Activated naive CD8-positive, alpha-beta T cell (primary cell): ENCODE measurements around the gene TRIO.

ENCODE experiments used
- H3K27ac Mint-ChIP-seq: one replicate; pipeline ENCODE4 v1.8.0; 2021; ENCODE audit warnings: mixed read lengths
- H3K27me3 Mint-ChIP-seq: one replicate; pipeline ENCODE4 v1.8.0; 2021; ENCODE audit warnings: mixed read lengths
- H3K36me3 Mint-ChIP-seq: one replicate; pipeline ENCODE4 v1.8.0; 2021; ENCODE audit warnings: mixed read lengths
- H3K4me1 Mint-ChIP-seq: one replicate; pipeline ENCODE4 v1.8.0; 2021; ENCODE audit warnings: low read depth, mixed read lengths
- H3K4me3 Mint-ChIP-seq: one replicate; pipeline ENCODE4 v1.8.0; 2021; ENCODE audit warnings: mild to moderate bottlenecking, mixed read lengths
- H3K9me3 Mint-ChIP-seq: one replicate; pipeline ENCODE4 v1.8.0; 2021; ENCODE audit warnings: low read depth, mixed read lengths

Gene TRIO

DNA sequence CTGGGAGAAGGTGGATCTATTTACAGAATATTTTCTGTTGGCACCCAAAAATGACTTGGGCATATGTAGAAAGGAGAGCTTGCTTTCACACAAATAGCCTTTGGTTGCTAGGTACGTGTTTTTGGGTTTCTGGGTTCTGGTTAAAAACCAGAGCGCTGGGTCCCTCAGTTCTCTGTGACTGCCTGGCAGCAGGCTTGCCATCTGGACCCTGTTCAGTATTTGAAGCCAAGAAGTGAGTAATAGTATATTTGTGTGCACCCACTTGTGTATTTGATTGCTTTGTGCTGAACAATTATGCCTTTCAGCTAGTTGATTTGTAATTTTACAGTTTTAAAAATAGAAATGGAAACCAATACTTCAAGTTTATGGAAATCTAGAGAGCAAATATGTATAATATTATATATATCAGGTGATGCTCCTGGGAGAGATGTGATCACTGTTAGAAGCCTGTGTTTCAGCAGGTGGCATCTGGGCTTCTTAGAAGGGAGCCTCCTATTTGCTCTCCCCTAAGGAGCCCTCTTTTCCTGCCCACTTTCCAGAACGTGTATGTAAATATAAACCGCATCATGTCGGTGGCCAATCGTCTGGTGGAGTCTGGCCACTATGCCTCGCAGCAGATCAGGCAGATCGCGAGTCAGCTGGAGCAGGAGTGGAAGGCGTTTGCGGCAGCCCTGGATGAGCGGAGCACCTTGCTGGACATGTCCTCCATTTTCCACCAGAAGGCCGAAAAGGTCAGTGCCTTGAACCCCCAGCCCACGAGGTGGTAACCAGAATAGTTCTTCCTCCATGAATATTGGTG lies 153.6 kb downstream of the TRIO start:
- H3K36me3 Mint-ChIP-seq = no peaks in the 10 kb centered on the region
- H3K27ac Mint-ChIP-seq = no peak overlapping the region
- H3K4me3 Mint-ChIP-seq = no peak overlapping the region
- no peaks in the 10 kb centered on the region for H3K27me3 Mint-ChIP-seq
- H3K9me3 Mint-ChIP-seq = no peaks in the 10 kb centered on the region
- H3K4me1 Mint-ChIP-seq = no peaks in the 10 kb centered on the region

GRCh38 chr5:14297697-14298096 lies 154.6 kb downstream of the TRIO start:
- H3K9me3 Mint-ChIP-seq = no peaks in the 10 kb centered on the region
- no peak overlapping the region for H3K4me3 Mint-ChIP-seq
- no peaks in the 10 kb centered on the region for H3K36me3 Mint-ChIP-seq
- H3K27me3 Mint-ChIP-seq = peaks cover 2% of the 10 kb centered on the region
- no peak overlapping the region for H3K27ac Mint-ChIP-seq
- H3K4me1 Mint-ChIP-seq = no peaks in the 10 kb centered on the region

- no peaks in the 10 kb centered on the region for H3K4me1 Mint-ChIP-seq
- no peaks in the 10 kb centered on the region for H3K9me3 Mint-ChIP-seq
- peaks cover 3% of the 10 kb centered on the region for H3K27me3 Mint-ChIP-seq
- no peak overlapping the region for H3K4me3 Mint-ChIP-seq
- H3K36me3 Mint-ChIP-seq = no peaks in the 10 kb centered on the region
- H3K27ac Mint-ChIP-seq = no peak overlapping the region
Measured at GRCh38 chr5:14298126-14298847, 155.1 kb downstream of the TRIO start.

DNA sequence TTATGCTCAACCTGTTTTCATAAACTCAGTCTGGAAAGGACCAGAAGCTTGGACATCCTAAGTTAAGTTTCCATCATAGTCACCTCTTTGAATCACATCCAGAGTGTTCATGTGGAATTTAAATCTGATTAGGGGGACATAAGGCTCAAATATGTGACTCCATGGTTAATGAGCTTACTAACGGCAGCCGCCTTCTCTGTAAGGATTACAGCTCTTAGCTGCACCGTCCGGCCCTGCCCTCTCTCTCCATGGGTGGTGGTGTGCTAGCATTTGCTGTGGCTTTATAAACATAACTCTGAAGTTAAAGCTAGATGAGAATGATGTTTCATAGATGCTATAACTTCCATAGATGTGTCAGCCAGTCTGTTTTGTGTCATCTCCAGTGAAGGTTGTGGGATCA lies 156.5 kb downstream of the TRIO start:
- H3K9me3 Mint-ChIP-seq = no peaks in the 10 kb centered on the region
- H3K4me1 Mint-ChIP-seq = no peaks in the 10 kb centered on the region

DNA sequence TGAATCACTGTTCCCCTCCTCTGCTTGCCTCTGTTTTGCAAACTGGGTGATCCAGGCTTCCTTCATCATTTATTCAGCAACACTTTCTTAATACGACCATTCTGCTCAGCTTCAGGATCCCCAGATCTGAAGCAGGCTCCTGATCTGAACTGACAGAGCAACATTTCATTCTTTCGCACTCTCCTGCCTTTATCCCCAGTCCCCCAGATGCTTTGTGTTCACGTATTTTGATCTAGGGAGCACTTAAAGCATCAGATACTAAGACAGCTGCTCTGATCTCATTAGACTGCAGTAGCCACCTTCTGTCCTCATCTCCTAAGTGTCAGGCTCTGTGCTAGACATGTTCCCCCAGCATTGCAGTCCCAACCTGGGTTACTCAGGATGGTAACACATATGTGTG lies 158.0 kb downstream of the TRIO start:
- no peaks in the 10 kb centered on the region for H3K4me1 Mint-ChIP-seq
- H3K27ac Mint-ChIP-seq = no peak overlapping the region
- no peak overlapping the region for H3K4me3 Mint-ChIP-seq
- peaks cover 3% of the 10 kb centered on the region for H3K27me3 Mint-ChIP-seq
- H3K9me3 Mint-ChIP-seq = no peaks in the 10 kb centered on the region
- no peaks in the 10 kb centered on the region for H3K36me3 Mint-ChIP-seq

More for the DNA sequence above, 156.5 kb downstream of the TRIO start:
- no peak overlapping the region for H3K4me3 Mint-ChIP-seq
- peaks cover 3% of the 10 kb centered on the region for H3K27me3 Mint-ChIP-seq
- H3K27ac Mint-ChIP-seq = no peak overlapping the region
- no peaks in the 10 kb centered on the region for H3K36me3 Mint-ChIP-seq

GRCh38 chr5:14302330-14302729 lies 159.2 kb downstream of the TRIO start:
- Mint-ChIP-seq H3K4me1 (no peaks in the 10 kb centered on the region), H3K27me3 (peaks cover 3% of the 10 kb centered on the region), H3K36me3 (no peaks in the 10 kb centered on the region), H3K27ac (no peak overlapping the region), H3K4me3 (no peak overlapping the region), H3K9me3 (no peaks in the 10 kb centered on the region)

DNA sequence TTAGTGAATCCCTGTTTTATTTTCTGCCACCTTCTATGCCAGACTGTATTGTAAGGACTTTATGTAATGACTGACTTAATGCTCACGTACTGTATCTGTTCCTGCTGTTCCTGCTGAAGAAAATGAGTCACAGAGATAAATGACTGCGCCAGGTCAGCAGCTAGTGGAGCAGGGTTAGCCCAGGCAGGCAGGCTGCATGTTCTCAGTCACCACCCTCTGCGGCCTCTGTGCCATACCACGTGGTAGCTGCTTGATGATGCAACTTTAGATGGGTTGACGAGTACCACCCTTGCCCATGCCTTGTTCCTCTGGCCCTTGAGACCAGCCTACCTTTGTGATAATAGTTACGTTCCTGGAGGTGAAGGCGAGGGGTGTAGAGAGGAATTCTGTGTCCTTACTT lies 161.9 kb downstream of the TRIO start:
- H3K9me3 Mint-ChIP-seq = peaks cover 5% of the 10 kb centered on the region
- H3K27me3 Mint-ChIP-seq = peaks cover 3% of the 10 kb centered on the region
- no peaks in the 10 kb centered on the region for H3K4me1 Mint-ChIP-seq
- H3K36me3 Mint-ChIP-seq = no peaks in the 10 kb centered on the region
- no peak overlapping the region for H3K27ac Mint-ChIP-seq
- no peak overlapping the region for H3K4me3 Mint-ChIP-seq

DNA sequence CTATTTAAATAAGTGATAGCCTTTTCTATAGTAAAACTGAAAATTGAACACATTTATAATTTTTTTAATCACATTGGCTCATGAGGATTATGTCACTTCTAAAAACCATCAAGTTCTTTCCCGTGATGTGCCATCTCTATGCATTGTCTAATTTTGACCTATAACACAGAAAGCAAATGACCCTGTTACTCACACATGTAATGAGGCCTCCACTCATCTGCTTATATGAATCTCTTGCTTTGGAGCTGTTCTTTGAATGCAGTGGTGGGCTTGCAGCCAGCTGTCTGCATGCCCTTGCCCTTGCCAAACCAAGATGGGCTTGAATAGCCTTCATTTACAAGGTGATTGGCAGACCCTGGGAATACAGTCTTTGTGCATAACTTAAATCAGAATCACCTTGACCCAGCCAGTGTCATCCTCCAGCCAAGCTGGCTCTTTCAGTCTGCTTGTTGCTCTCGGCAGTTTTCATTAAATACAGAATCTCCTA lies 163.2 kb downstream of the TRIO start:
- Mint-ChIP-seq H3K9me3 (peaks cover 5% of the 10 kb centered on the region), H3K27ac (no peak overlapping the region), H3K27me3 (peaks cover 3% of the 10 kb centered on the region), H3K4me1 (no peaks in the 10 kb centered on the region), H3K36me3 (no peaks in the 10 kb centered on the region), H3K4me3 (no peak overlapping the region)

DNA sequence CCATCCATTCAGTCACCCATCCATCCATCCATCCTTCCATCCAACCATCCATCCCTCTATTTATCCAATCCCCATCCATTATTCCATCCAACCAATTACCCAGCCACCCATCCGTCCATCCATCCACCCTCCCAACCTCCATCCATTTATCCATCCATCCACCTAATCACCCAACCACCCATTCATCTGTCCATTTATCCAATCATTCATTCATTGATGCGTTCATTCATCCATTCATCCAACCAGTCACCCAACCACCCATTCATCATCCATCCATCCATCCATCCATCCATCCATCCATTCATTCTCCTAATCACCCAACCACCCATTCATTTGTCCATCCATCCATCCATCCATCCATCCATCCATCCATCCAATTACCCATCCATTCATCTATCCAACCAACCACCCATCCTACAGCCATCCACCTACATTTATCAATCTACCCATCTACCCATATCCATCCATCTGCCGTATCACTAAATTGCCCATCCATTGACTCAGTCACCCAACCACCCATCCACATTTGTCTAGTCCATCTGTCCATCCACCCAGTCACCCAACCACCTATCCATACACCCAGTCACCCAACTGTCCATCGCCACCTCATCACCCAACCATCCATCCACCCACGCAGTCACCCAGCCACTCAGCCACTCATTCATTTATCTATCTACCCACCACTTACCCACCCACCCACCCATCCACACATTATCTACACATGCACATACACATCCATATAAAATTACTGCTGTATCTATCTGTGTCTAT lies 165.4 kb downstream of the TRIO start:
- Mint-ChIP-seq H3K27me3 (no peaks in the 10 kb centered on the region), H3K36me3 (no peaks in the 10 kb centered on the region), H3K9me3 (peaks cover 5% of the 10 kb centered on the region), H3K4me3 (no peak overlapping the region), H3K27ac (no peak overlapping the region), H3K4me1 (no peaks in the 10 kb centered on the region)

DNA sequence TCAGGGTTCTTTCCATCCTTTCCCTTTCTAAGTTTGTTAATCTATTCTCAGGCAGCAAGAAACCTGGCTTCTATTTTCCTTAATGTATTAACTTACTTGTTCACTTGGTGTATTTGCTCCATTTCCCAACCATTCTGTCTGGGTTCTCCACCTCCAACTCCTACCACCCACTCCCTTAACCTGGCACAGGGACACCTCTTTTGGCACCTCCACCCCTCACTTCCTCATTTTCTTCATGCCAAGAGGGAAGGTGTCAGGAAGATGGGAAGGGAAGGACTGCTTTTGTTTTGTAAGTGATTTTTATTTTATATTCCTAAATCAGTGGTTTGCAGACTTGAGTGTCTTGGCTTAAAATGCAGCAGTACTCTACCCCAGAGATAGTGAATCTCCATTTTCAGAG lies 166.1 kb downstream of the TRIO start:
- Mint-ChIP-seq H3K27ac (no peak overlapping the region), H3K36me3 (no peaks in the 10 kb centered on the region), H3K27me3 (no peaks in the 10 kb centered on the region), H3K9me3 (peaks cover 5% of the 10 kb centered on the region), H3K4me1 (no peaks in the 10 kb centered on the region), H3K4me3 (no peak overlapping the region)

- Mint-ChIP-seq H3K27me3 (no peaks in the 10 kb centered on the region), H3K4me3 (no peak overlapping the region), H3K9me3 (peaks cover 5% of the 10 kb centered on the region), H3K27ac (no peak overlapping the region), H3K36me3 (no peaks in the 10 kb centered on the region), H3K4me1 (no peaks in the 10 kb centered on the region)
Measured at GRCh38 chr5:14309878-14310531, 166.9 kb downstream of the TRIO start.

DNA sequence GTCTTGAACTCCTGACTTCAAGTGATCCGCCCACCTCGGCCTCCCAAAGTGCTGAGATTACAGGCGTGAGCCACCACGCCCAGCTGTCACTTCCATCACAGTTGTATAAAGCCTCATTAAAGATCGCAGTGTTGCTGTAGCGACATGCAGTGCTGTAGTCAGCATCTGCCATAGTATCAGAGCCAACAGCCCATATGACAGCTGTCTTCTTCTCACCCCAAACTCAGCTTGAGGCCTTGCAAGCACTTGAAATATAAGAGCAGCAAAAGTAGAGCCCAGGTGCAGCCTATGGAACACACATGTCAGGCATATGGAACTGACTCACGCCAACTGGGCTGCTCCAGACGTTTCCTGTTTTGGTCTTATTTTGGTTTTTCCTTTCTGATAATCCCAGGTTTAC lies 167.8 kb downstream of the TRIO start:
- H3K9me3 Mint-ChIP-seq = peaks cover 5% of the 10 kb centered on the region
- H3K4me3 Mint-ChIP-seq = no peak overlapping the region

DNA sequence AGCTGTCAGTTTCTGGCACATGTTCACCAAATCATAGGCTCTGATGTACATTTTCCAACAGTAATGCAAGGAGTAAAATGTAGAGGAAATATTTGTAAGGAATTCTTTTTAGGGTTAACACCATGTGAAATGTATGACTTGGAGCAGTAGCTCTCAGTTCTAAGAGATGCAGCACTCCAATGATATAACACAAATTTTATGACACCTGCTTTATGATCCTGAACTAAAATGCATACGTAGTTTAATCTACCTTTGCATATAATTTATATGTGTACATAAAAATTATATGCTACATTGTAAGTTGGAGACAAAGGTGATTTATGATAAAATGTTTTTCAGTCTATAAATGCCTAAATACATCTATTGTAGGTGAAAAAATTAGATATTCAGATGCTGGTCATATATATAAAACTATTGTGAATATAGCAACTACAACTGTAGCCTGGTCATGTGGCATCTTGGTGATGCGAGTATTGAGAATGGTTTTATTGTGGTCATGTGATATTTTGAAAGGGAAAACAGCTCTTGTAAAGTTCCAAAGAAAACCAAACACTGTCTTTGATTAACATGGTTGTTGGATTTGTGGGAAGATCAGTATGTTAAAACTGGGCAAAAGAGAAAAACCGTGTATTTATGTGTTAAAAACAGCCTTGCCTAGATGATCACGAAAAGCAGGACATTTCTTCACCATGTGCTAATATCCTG lies 171.0 kb downstream of the TRIO start:
- H3K27ac Mint-ChIP-seq = no peak overlapping the region
- H3K4me3 Mint-ChIP-seq = no peak overlapping the region
- H3K36me3 Mint-ChIP-seq = no peaks in the 10 kb centered on the region
- H3K4me1 Mint-ChIP-seq = no peaks in the 10 kb centered on the region
- H3K27me3 Mint-ChIP-seq = no peaks in the 10 kb centered on the region
- H3K9me3 Mint-ChIP-seq = no peaks in the 10 kb centered on the region

More for the DNA sequence above, 167.8 kb downstream of the TRIO start:
- Mint-ChIP-seq H3K36me3 (no peaks in the 10 kb centered on the region), H3K27ac (no peak overlapping the region), H3K27me3 (no peaks in the 10 kb centered on the region), H3K4me1 (no peaks in the 10 kb centered on the region)

- Mint-ChIP-seq H3K36me3 (no peaks in the 10 kb centered on the region), H3K4me3 (no peak overlapping the region), H3K27ac (no peak overlapping the region), H3K4me1 (no peaks in the 10 kb centered on the region), H3K9me3 (no peaks in the 10 kb centered on the region), H3K27me3 (no peaks in the 10 kb centered on the region)
Measured at GRCh38 chr5:14316471-14316870, 173.3 kb downstream of the TRIO start.
